ENCODE results near the gene ARHGAP44.

Gene ARHGAP44

GRCh38 chr17:13030459-13031300 is 241.4 kb downstream of the ARHGAP44 start:
- Histone ChIP-seq H3K4me1 (ENCODE audit: insufficient read depth, low read length) (no peaks in the 10 kb centered on the region), H3K27ac (ENCODE audit: low read length) (no peak overlapping the region), H3K9me3 (ENCODE audit: insufficient read depth, low read length, severe bottlenecking) (no peaks in the 10 kb centered on the region), H3K4me2 (ENCODE audit: insufficient read depth, low read length) (no peak overlapping the region), H3K9ac (ENCODE audit: low read depth, low read length) (no peak overlapping the region), H4K20me1 (ENCODE audit: insufficient read depth, low read length) (no peaks in the 10 kb centered on the region), H3K79me2 (ENCODE audit: insufficient read depth, low read length) (no peaks in the 10 kb centered on the region), H2AFZ (ENCODE audit: low read depth, low read length) (no peak overlapping the region), H3K27me3 (ENCODE audit: insufficient read depth, low read length, poor library complexity) (no peaks in the 10 kb centered on the region), H3K4me3 (ENCODE audit: low read depth in 1 of 2, low read length in 2 of 2) (no peak overlapping the region), H3K36me3 (ENCODE audit: insufficient read depth, low read length) (no peaks in the 10 kb centered on the region)
- DNase-seq, result peak; percentile 51
- peak; percentile 70 for ATAC-seq (ENCODE audit: insufficient read depth, low read depth)
- no peak for TF ChIP-seq EZH2 (IDR thresholded peaks at IDR 0.05; ENCODE audit: borderline replicate concordance, low read depth, low read length, severe bottlenecking)
- TF ChIP-seq CTCF (IDR thresholded peaks at IDR 0.05; ENCODE audit: borderline replicate concordance, extremely low read depth, low read length, poor library complexity, severe bottlenecking), result peak; percentile 84

- Histone ChIP-seq H3K9ac (ENCODE audit: low read depth, low read length) (no peak overlapping the region), H2AFZ (ENCODE audit: low read depth, low read length) (peak overlapping the region; percentile 50; the same call in 1 of the 2 replicates), H3K4me2 (ENCODE audit: insufficient read depth, low read length) (no peak overlapping the region)
Observed at GRCh38 chr17:13031718-13032350, 242.5 kb downstream of the ARHGAP44 start.

GRCh38 chr17:13035420-13035819 is 246.1 kb downstream of the ARHGAP44 start:
- Histone ChIP-seq H3K9me3 (ENCODE audit: insufficient read depth, low read length, severe bottlenecking) (no peaks in the 10 kb centered on the region), H3K4me1 (ENCODE audit: insufficient read depth, low read length) (no peaks in the 10 kb centered on the region), H3K9ac (ENCODE audit: low read depth, low read length) (no peak overlapping the region), H4K20me1 (ENCODE audit: insufficient read depth, low read length) (no peaks in the 10 kb centered on the region), H3K27ac (ENCODE audit: low read length) (no peak overlapping the region), H3K79me2 (ENCODE audit: insufficient read depth, low read length) (no peaks in the 10 kb centered on the region), H3K4me2 (ENCODE audit: insufficient read depth, low read length) (no peak overlapping the region), H3K4me3 (ENCODE audit: low read depth in 1 of 2, low read length in 2 of 2) (no peak overlapping the region), H2AFZ (ENCODE audit: low read depth, low read length) (no peak overlapping the region), H3K36me3 (ENCODE audit: insufficient read depth, low read length) (no peaks in the 10 kb centered on the region), H3K27me3 (ENCODE audit: insufficient read depth, low read length, poor library complexity) (peaks cover 3% of the 10 kb centered on the region)
- TF ChIP-seq EZH2 (IDR thresholded peaks at IDR 0.05; ENCODE audit: borderline replicate concordance, low read depth, low read length, severe bottlenecking), result no peak
- ATAC-seq (ENCODE audit: insufficient read depth, low read depth) (no peak), DNase-seq (no peak)

More at GRCh38 chr17:13031718-13032350, 242.5 kb downstream of the ARHGAP44 start:
- ATAC-seq (ENCODE audit: insufficient read depth, low read depth), result peak; percentile 48; the same call in 2 of the 3 replicates
- Histone ChIP-seq H4K20me1 (ENCODE audit: insufficient read depth, low read length) (no peaks in the 10 kb centered on the region), H3K9me3 (ENCODE audit: insufficient read depth, low read length, severe bottlenecking) (no peaks in the 10 kb centered on the region), H3K79me2 (ENCODE audit: insufficient read depth, low read length) (no peaks in the 10 kb centered on the region), H3K27me3 (ENCODE audit: insufficient read depth, low read length, poor library complexity) (no peaks in the 10 kb centered on the region), H3K27ac (ENCODE audit: low read length) (no peak overlapping the region), H3K36me3 (ENCODE audit: insufficient read depth, low read length) (no peaks in the 10 kb centered on the region), H3K4me3 (ENCODE audit: low read depth in 1 of 2, low read length in 2 of 2) (no peak overlapping the region), H3K4me1 (ENCODE audit: insufficient read depth, low read length) (no peaks in the 10 kb centered on the region)
- TF ChIP-seq EZH2 (IDR thresholded peaks at IDR 0.05; ENCODE audit: borderline replicate concordance, low read depth, low read length, severe bottlenecking) (no peak), CTCF (IDR thresholded peaks at IDR 0.05; ENCODE audit: borderline replicate concordance, extremely low read depth, low read length, poor library complexity, severe bottlenecking) (peak; percentile 74)
- peak; percentile 46 for DNase-seq

GRCh38 chr17:13036751-13037150 is 247.5 kb downstream of the ARHGAP44 start:
- Histone ChIP-seq H3K4me1 (ENCODE audit: insufficient read depth, low read length) (no peaks in the 10 kb centered on the region), H3K36me3 (ENCODE audit: insufficient read depth, low read length) (no peaks in the 10 kb centered on the region), H3K27me3 (ENCODE audit: insufficient read depth, low read length, poor library complexity) (peaks cover 3% of the 10 kb centered on the region), H3K79me2 (ENCODE audit: insufficient read depth, low read length) (no peaks in the 10 kb centered on the region), H3K4me3 (ENCODE audit: low read depth in 1 of 2, low read length in 2 of 2) (no peak overlapping the region), H3K4me2 (ENCODE audit: insufficient read depth, low read length) (no peak overlapping the region), H4K20me1 (ENCODE audit: insufficient read depth, low read length) (no peaks in the 10 kb centered on the region), H2AFZ (ENCODE audit: low read depth, low read length) (no peak overlapping the region), H3K9me3 (ENCODE audit: insufficient read depth, low read length, severe bottlenecking) (no peaks in the 10 kb centered on the region), H3K27ac (ENCODE audit: low read length) (no peak overlapping the region), H3K9ac (ENCODE audit: low read depth, low read length) (no peak overlapping the region)
- ATAC-seq (ENCODE audit: insufficient read depth, low read depth) (no peak), DNase-seq (no peak)
- TF ChIP-seq EZH2 (IDR thresholded peaks at IDR 0.05; ENCODE audit: borderline replicate concordance, low read depth, low read length, severe bottlenecking) (no peak), CTCF (IDR thresholded peaks at IDR 0.05; ENCODE audit: borderline replicate concordance, extremely low read depth, low read length, poor library complexity, severe bottlenecking) (no peak)
